Measurements from ENCODE around the gene CDS2. TPM values are rescaled to one million over a fixed set of nuclear protein-coding genes. Genes with fewer than 3 reads are reported as not detected.

CDS2 gene
- total RNA-seq, 1 experiment from 2014 or later: 37.5 TPM

- TF ChIP-seq ZBTB33 (IDR thresholded peaks at IDR 0.05; ENCODE audit: extremely low read depth, insufficient replicate concordance, low read length) (no peak), EZH2phosphoT487 (IDR thresholded peaks at IDR 0.05; ENCODE audit: borderline replicate concordance) (no peak), POLR2AphosphoS5 (IDR thresholded peaks at IDR 0.05; ENCODE audit: low read depth, low read length) (no peak), RAD21 (IDR thresholded peaks at IDR 0.05; ENCODE audit: low read depth) (no peak), REST (IDR thresholded peaks at IDR 0.05; ENCODE audit: low read depth) (no peak), CTCF (IDR thresholded peaks at IDR 0.05 in 2 of 3, conservative IDR thresholded peaks at IDR 0.05 in 1 of 3; ENCODE audit: borderline replicate concordance in 1 of 3, insufficient read depth in 1 of 3, low read depth in 2 of 3, low read length in 2 of 3) (no peak), MAX (IDR thresholded peaks at IDR 0.05) (no peak), CEBPB (IDR thresholded peaks at IDR 0.05; ENCODE audit: low read depth) (no peak), SP1 (IDR thresholded peaks at IDR 0.05; ENCODE audit: low read depth) (no peak), POLR2A (IDR thresholded peaks at IDR 0.05; ENCODE audit: borderline replicate concordance, extremely low read depth, insufficient read depth, insufficient read length) (no peak)
- Histone ChIP-seq H3K9ac (ENCODE audit: low read length) (no peak overlapping the region), H3K4me1 (ENCODE audit: control insufficient read depth in 1 of 2, insufficient read depth in 2 of 2, low read length in 2 of 2) (peaks cover 13 to 16% of the 10 kb centered on the region in 2 experiments), H3K79me2 (ENCODE audit: insufficient read depth, low read length) (peaks cover 31% of the 10 kb centered on the region), H3K9me3 (ENCODE audit: control insufficient read depth in 1 of 2, insufficient read depth in 1 of 2, low read depth in 1 of 2, low read length in 2 of 2) (no peaks in the 10 kb centered on the region), H3K36me3 (ENCODE audit: control insufficient read depth in 1 of 2, insufficient read depth in 2 of 2, low read length in 2 of 2) (no peaks in the 10 kb centered on the region), H3K27me3 (ENCODE audit: insufficient read depth, low read length) (no peaks in the 10 kb centered on the region), H4K20me1 (ENCODE audit: insufficient read depth) (no peaks in the 10 kb centered on the region), H2AFZ (ENCODE audit: low read depth, low read length, poor library complexity, severe bottlenecking) (no peak overlapping the region), H3K4me3 (replicated peaks in 1 of 2; ENCODE audit: low read depth in 1 of 2, low read length in 2 of 2) (no peak overlapping the region), H3K27ac (ENCODE audit: low read depth, low read length) (no peak overlapping the region), H3K9me2 (ENCODE audit: insufficient read depth) (no peaks in the 10 kb centered on the region), H3K4me2 (ENCODE audit: low read length) (no peak overlapping the region)
- ChIA-PET CTCF (no interaction called here), RAD21 (ENCODE audit: low non-redundant PET in 1 of 2, low total read pairs in 2 of 2, uncharacterized antibody in 2 of 2, unreplicated experiment in 2 of 2) (no interaction called here), POLR2A (interaction anchor here (1.4 kb wide), 1 partner anchor 20 kb away, joined by 4 read pairs; the partner anchor contains the start of gene CDS2)
- DNase-seq (ENCODE audit: low read depth, low spot score) (no peak), ATAC-seq (no peak)
- intact Hi-C loops (cut with micrococcal nuclease): no loop called here
- BruUV-seq (replicated peaks): no TSS peak
These were observed 19.4 kb downstream of the CDS2 start for GRCh38 chr20:5146099-5146668.
